B cell (primary cell): ENCODE data around the gene NEAT1. TPM values are rescaled to one million over a fixed set of nuclear protein-coding genes. Genes with fewer than 3 reads are reported as not detected.
A peak's percentile ranks its signal among the peaks of the same experiment; 100 is the strongest.

Source experiments
- ATAC-seq: fragments of 200-7000 bp; cut with Tn5 transposase; one replicate; pipeline ENCODE4 v1.10.0; 2021; ENCODE audit warnings: low read depth, mild to moderate bottlenecking, moderate number of reproducible peaks, moderate library complexity
- CTCF ChIA-PET: fragments of 350-600 bp; sonication (Branson Sonifier 250); formaldehyde crosslinking; loops from one replicate; lab custom pipeline; 2021; ENCODE audit warnings: antibody characterized with exemption, inconsistent platforms; lab: Charles Lee
- POLR2A ChIA-PET: fragments of 350-600 bp; sonication (Branson Sonifier 250); formaldehyde crosslinking; loops from one replicate; lab custom pipeline; 2021; ENCODE audit warnings: antibody characterized with exemption; lab: Charles Lee
- DNase-seq: peaks from one replicate; pipeline ENCODE4 v3.0.0; 2013
- H2AFZ ChIP-seq: 2 replicates; pipeline ENCODE4 v1.6.1; 2012; ENCODE audit warnings: mild to moderate bottlenecking, low read depth, low read length; ENCODE audit not compliant: insufficient read depth, poor library complexity, severe bottlenecking
- H3K27ac ChIP-seq, 2 donors: 1 replicate in 1 of 2; 2 replicates in 1 of 2; pipeline ENCODE4 v1.5.1; 2012 to 2013; ENCODE audit warnings: low read length in 2 of 2, mild to moderate bottlenecking in 2 of 2, moderate library complexity in 1 of 2
- H3K27me3 ChIP-seq, 4 experiments: fragments of 200-600 bp in 1 of 4; sonication (generic) in 1 of 4; replicated peaks in 1 of 4; 1 replicate in 2 of 4; 2 replicates in 2 of 4; pipeline versions ENCODE4 v1.6.1 to v1.7.0; 2013 to 2016; ENCODE audit warnings: low read length in 3 of 4, mild to moderate bottlenecking in 2 of 4, mixed read lengths in 1 of 4, moderate library complexity in 1 of 4; ENCODE audit not compliant: insufficient read depth in 4 of 4, control insufficient read depth in 3 of 4; ENCODE audit errors: control extremely low read depth in 1 of 4
- H3K36me3 ChIP-seq, 2 experiments: replicated peaks in 1 of 2; 1 replicate in 1 of 2; 2 replicates in 1 of 2; pipeline versions ENCODE4 v1.6.1 to v1.7.1; 2013; ENCODE audit warnings: low read length in 1 of 2; ENCODE audit not compliant: insufficient read depth in 2 of 2, control insufficient read depth in 1 of 2; ENCODE audit errors: control extremely low read depth in 1 of 2, extremely low read depth in 1 of 2
- H3K4me1 ChIP-seq, 2 donors: fragments of 200-600 bp in 1 of 2; sonication (generic) in 1 of 2; 1 replicate in 1 of 2; 2 replicates in 1 of 2; pipeline versions ENCODE4 v1.5.1 to v1.6.1; 2013 to 2017; ENCODE audit warnings: low read length in 2 of 2; ENCODE audit not compliant: control insufficient read depth in 2 of 2, insufficient read depth in 2 of 2
- H3K4me2 ChIP-seq: replicated peaks from 2 replicates; pipeline ENCODE3; 2012; ENCODE audit warnings: mild to moderate bottlenecking, low read depth, low read length; ENCODE audit not compliant: poor library complexity, severe bottlenecking
- H3K4me3 ChIP-seq, 5 experiments: fragments of 200-600 bp in 1 of 5; sonication (generic) in 1 of 5; 1 replicate in 3 of 5; 2 replicates in 2 of 5; pipeline versions ENCODE4 v1.5.1 to v1.7.0; 2011 to 2016; ENCODE audit warnings: low read length in 4 of 5, mild to moderate bottlenecking in 4 of 5, low read depth in 2 of 5, control low read depth in 1 of 5, moderate library complexity in 1 of 5; ENCODE audit not compliant: insufficient read depth in 1 of 5; ENCODE audit errors: control extremely low read depth in 1 of 5, extremely low read depth in 1 of 5
- H3K79me2 ChIP-seq: fragments of 200-600 bp; sonication (generic); one replicate; pipeline ENCODE4 v1.6.0; 2016; ENCODE audit warnings: low read length; ENCODE audit not compliant: control insufficient read depth, insufficient read depth
- H3K9ac ChIP-seq: fragments of 200-600 bp; sonication (generic); 2 replicates; pipeline ENCODE4 v1.6.1; 2017; ENCODE audit warnings: mild to moderate bottlenecking, low read length, moderate library complexity
- H3K9me3 ChIP-seq, 3 donors: one replicate each; pipeline versions ENCODE4 v1.6.1 to v1.7.1; 2013; ENCODE audit warnings: low read length in 2 of 3; ENCODE audit not compliant: control insufficient read depth in 2 of 3, insufficient read depth in 1 of 3; ENCODE audit errors: control extremely low read depth in 1 of 3
- H4K20me1 ChIP-seq: 2 replicates; pipeline ENCODE4 v1.6.0; 2012; ENCODE audit warnings: mild to moderate bottlenecking, low read length; ENCODE audit not compliant: insufficient read depth, control insufficient read depth, poor library complexity, severe bottlenecking
- H3K27ac Mint-ChIP-seq: one replicate; pipeline ENCODE4 v1.8.0; 2021; ENCODE audit warnings: mixed read lengths
- H3K27me3 Mint-ChIP-seq: one replicate; pipeline ENCODE4 v1.8.0; 2021; ENCODE audit warnings: mixed read lengths
- H3K4me1 Mint-ChIP-seq: one replicate; pipeline ENCODE4 v1.8.0; 2021; ENCODE audit warnings: mixed read lengths
- H3K4me3 Mint-ChIP-seq: one replicate; pipeline ENCODE4 v1.8.0; 2021; ENCODE audit warnings: mixed read lengths
- H3K9me3 Mint-ChIP-seq: one replicate; pipeline ENCODE4 v1.8.0; 2022; ENCODE audit warnings: mixed read lengths; ENCODE audit not compliant: insufficient read depth
- CTCF ChIP-seq: fragments of 200-600 bp; IDR thresholded peaks from one replicate; pipeline ENCODE4 v1.8.0; 2022; ENCODE audit warnings: antibody characterized with exemption, mild to moderate bottlenecking
- EZH2 ChIP-seq: IDR thresholded peaks from 2 replicates; pipeline ENCODE4 v1.6.1; 2012; ENCODE audit warnings: borderline replicate concordance, low read depth, mild to moderate bottlenecking, moderate library complexity, low read length; ENCODE audit not compliant: insufficient read depth, poor library complexity, severe bottlenecking
- WGBS: methylation state at CpG from one replicate; pipeline ENCODE4 v1.1.5; 2013; ENCODE audit warnings: missing lambda C conversion rate; ENCODE audit not compliant: insufficient coverage; 5-methylcytosine and 5-hydroxymethylcytosine counted together
- intact Hi-C: fragments of 100-400 bp; cut with micrococcal nuclease; formaldehyde crosslinking; loops from one replicate; pipeline ENCODE4 v1.10.0; 2022
- polyA plus RNA-seq: library from polyadenylated mRNA; depleted of rRNA; stranded (reverse); fragments of >200 nt; gene quantifications from 2 replicates; pipeline ENCODE4 v1.2.3, GENCODE V29; 2012
- total RNA-seq, 2 donors: library from RNA; stranded (reverse); fragments of 120-200 nt in 1 of 2; gene quantifications; 1 replicate in 1 of 2; 2 replicates in 1 of 2; pipeline versions ENCODE4 v1.2.3 to v1.2.4, GENCODE V29; 2013 to 2022

NEAT1 gene
- total and polyA plus RNA-seq, 2 donors (not counting 1 experiment from before 2014, with no cell fraction given): 66.7 to 1,642 TPM

DNA sequence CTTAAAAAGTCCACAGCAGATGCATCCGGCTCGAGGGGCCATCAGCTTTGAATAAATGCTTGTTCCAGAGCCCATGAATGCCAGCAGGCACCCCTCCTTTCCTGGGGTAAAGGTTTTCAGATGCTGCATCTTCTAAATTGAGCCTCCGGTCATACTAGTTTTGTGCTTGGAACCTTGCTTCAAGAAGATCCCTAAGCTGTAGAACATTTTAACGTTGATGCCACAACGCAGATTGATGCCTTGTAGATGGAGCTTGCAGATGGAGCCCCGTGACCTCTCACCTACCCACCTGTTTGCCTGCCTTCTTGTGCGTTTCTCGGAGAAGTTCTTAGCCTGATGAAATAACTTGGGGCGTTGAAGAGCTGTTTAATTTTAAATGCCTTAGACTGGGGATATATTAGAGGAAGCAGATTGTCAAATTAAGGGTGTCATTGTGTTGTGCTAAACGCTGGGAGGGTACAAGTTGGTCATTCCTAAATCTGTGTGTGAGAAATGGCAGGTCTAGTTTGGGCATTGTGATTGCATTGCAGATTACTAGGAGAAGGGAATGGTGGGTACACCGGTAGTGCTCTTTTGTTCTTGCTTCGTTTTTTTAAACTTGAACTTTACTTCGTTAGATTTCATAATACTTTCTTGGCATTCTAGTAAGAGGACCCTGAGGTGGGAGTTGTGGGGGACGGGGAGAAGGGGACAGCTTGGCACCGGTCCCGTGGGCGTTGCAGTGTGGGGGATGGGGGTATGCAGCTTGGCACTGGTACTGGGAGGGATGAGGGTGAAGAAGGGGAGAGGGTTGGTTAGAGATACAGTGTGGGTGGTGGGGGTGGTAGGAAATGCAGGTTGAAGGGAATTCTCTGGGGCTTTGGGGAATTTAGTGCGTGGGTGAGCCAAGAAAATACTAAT lies 1.9 kb downstream of the NEAT1 start:
- Mint-ChIP-seq H3K27me3 (no peaks in the 10 kb centered on the region), H3K4me3 (peak overlapping the region; percentile 92), H3K4me1 (peaks cover 73% of the 10 kb centered on the region), H3K9me3 (no peaks in the 10 kb centered on the region), H3K27ac (peak overlapping the region; percentile 100)
- ATAC-seq (no peak), DNase-seq (peak; percentile 66)
- Histone ChIP-seq H3K36me3 (peaks cover 0 to 12% of the 10 kb centered on the region in 2 experiments), H3K27me3 (no peaks in the 10 kb centered on the region), H3K4me2 (peak overlapping the region; percentile 94), H3K79me2 (peaks cover 69% of the 10 kb centered on the region), H2AFZ (no peak overlapping the region), H4K20me1 (no peaks in the 10 kb centered on the region), H3K4me3 (peak overlapping the region; percentile 63 to 98 (median 75)), H3K27ac (peak overlapping the region; percentile 91 to 97), H3K9me3 (no peaks in the 10 kb centered on the region), H3K4me1 (peaks cover 79 to 88% of the 10 kb centered on the region in 2 donors), H3K9ac (peak overlapping the region; percentile 90)
- ChIA-PET CTCF (interaction anchor here (0.8 to 14.9 kb wide), 11 partner anchors 8 to 80 kb away, joined by 3 to 541 read pairs (median 4); partner anchors contain the start of gene MALAT1), POLR2A (interaction anchor here (0.5 to 16.5 kb wide), 18 partner anchors 7 to 146 kb away, joined by 3 to 1159 read pairs (median 6); partner anchors contain the start of genes FRMD8, MALAT1, SLC25A45 and ZNRD2)
- no peak for TF ChIP-seq EZH2
- no peak for TF ChIP-seq CTCF
- intact Hi-C loops: loop anchor here (1.0 kb wide), 2 partner anchors 8 to 42 kb away; partner anchors contain the start of gene SLC25A45
- WGBS: 0% methylated on average over 13 of the region's 18 CpGs
